ENCODE data around the gene AVPR1B.
A peak's percentile ranks its signal among the peaks of the same experiment; 100 is the strongest.

The AVPR1B gene

GRCh38 chr1:206127336-206127735 is 10.1 kb upstream of the AVPR1B start:
- no peaks in the 10 kb centered on the region for H3K79me2 ChIP-seq (ENCODE audit: control insufficient read depth, insufficient read depth, low read length)
- no peak overlapping the region for H3K4me3 ChIP-seq (ENCODE audit: low read length)
- no peaks in the 10 kb centered on the region for H3K4me1 ChIP-seq (ENCODE audit: control insufficient read depth, low read depth, low read length)
- H3K27ac ChIP-seq (ENCODE audit: low read depth, low read length) = no peak overlapping the region
- no peak overlapping the region for H2AK5ac ChIP-seq (ENCODE audit: low read length)
- no peak overlapping the region for H2BK5ac ChIP-seq (ENCODE audit: low read length)
- no peak for DNase-seq
- H3K4ac ChIP-seq (ENCODE audit: low read depth, low read length) = no peak overlapping the region
- no peaks in the 10 kb centered on the region for H3K79me1 ChIP-seq (ENCODE audit: low read length)
- no peak overlapping the region for H3K56ac ChIP-seq (ENCODE audit: low read length)
- no peak overlapping the region for H3K4me2 ChIP-seq (ENCODE audit: low read length)
- H3K36me3 ChIP-seq (ENCODE audit: control insufficient read depth, insufficient read depth, low read length) = no peaks in the 10 kb centered on the region
- no peak overlapping the region for H3K23ac ChIP-seq (ENCODE audit: low read length)
- H2BK15ac ChIP-seq (replicated peaks; ENCODE audit: low read depth) = no peak overlapping the region
- H2BK120ac ChIP-seq (ENCODE audit: low read depth, low read length) = no peak overlapping the region
- H3K27me3 ChIP-seq (ENCODE audit: insufficient read depth, low read length, poor library complexity) = no peaks in the 10 kb centered on the region
- no CpG with 5 or more reads among the region's 9 CpGs for WGBS (ENCODE audit: extremely low coverage, insufficient coverage, low lambda C conversion rate)
- H4K5ac ChIP-seq (ENCODE audit: low read length) = no peak overlapping the region
- no peak overlapping the region for H3K18ac ChIP-seq (ENCODE audit: low read length)
- no peak overlapping the region for H4K8ac ChIP-seq (ENCODE audit: low read depth, low read length)
- H3K9ac ChIP-seq (ENCODE audit: low read length) = no peak overlapping the region

- DNase-seq = no peak
- H2AK5ac ChIP-seq (ENCODE audit: low read length) = no peak overlapping the region
- no peak overlapping the region for H3K4me3 ChIP-seq (ENCODE audit: low read length)
- no peak overlapping the region for H4K8ac ChIP-seq (ENCODE audit: low read depth, low read length)
- no peaks in the 10 kb centered on the region for H3K4me1 ChIP-seq (ENCODE audit: control insufficient read depth, low read depth, low read length)
- no peak overlapping the region for H3K9ac ChIP-seq (ENCODE audit: low read length)
- H3K79me1 ChIP-seq (ENCODE audit: low read length) = no peaks in the 10 kb centered on the region
- H3K18ac ChIP-seq (ENCODE audit: low read length) = no peak overlapping the region
- H2BK15ac ChIP-seq (replicated peaks; ENCODE audit: low read depth) = no peak overlapping the region
- H2BK120ac ChIP-seq (ENCODE audit: low read depth, low read length) = no peak overlapping the region
- no peak overlapping the region for H3K4ac ChIP-seq (ENCODE audit: low read depth, low read length)
- WGBS (ENCODE audit: extremely low coverage, insufficient coverage, low lambda C conversion rate) = no CpG with 5 or more reads among the region's 1 CpG
- H2BK5ac ChIP-seq (ENCODE audit: low read length) = no peak overlapping the region
- no peaks in the 10 kb centered on the region for H3K79me2 ChIP-seq (ENCODE audit: control insufficient read depth, insufficient read depth, low read length)
- no peak overlapping the region for H3K27ac ChIP-seq (ENCODE audit: low read depth, low read length)
- H3K56ac ChIP-seq (ENCODE audit: low read length) = no peak overlapping the region
- H3K27me3 ChIP-seq (ENCODE audit: insufficient read depth, low read length, poor library complexity) = no peaks in the 10 kb centered on the region
- H4K5ac ChIP-seq (ENCODE audit: low read length) = no peak overlapping the region
- H3K36me3 ChIP-seq (ENCODE audit: control insufficient read depth, insufficient read depth, low read length) = no peaks in the 10 kb centered on the region
- no peak overlapping the region for H3K23ac ChIP-seq (ENCODE audit: low read length)
- H3K4me2 ChIP-seq (ENCODE audit: low read length) = no peak overlapping the region
These were observed 8.2 kb upstream of the AVPR1B start for GRCh38 chr1:206125346-206125745.

- Histone ChIP-seq H2BK120ac (ENCODE audit: low read depth, low read length) (no peak overlapping the region), H3K27me3 (ENCODE audit: insufficient read depth, low read length, poor library complexity) (no peaks in the 10 kb centered on the region), H3K27ac (ENCODE audit: low read depth, low read length) (no peak overlapping the region), H3K79me2 (ENCODE audit: control insufficient read depth, insufficient read depth, low read length) (no peaks in the 10 kb centered on the region), H2BK5ac (ENCODE audit: low read length) (no peak overlapping the region), H3K56ac (ENCODE audit: low read length) (no peak overlapping the region), H3K23ac (ENCODE audit: low read length) (no peak overlapping the region), H3K9ac (ENCODE audit: low read length) (no peak overlapping the region), H2AK5ac (ENCODE audit: low read length) (no peak overlapping the region), H2BK15ac (replicated peaks; ENCODE audit: low read depth) (no peak overlapping the region), H3K4me2 (ENCODE audit: low read length) (no peak overlapping the region), H3K36me3 (ENCODE audit: control insufficient read depth, insufficient read depth, low read length) (no peaks in the 10 kb centered on the region), H3K4ac (ENCODE audit: low read depth, low read length) (no peak overlapping the region), H4K5ac (ENCODE audit: low read length) (no peak overlapping the region), H4K8ac (ENCODE audit: low read depth, low read length) (no peak overlapping the region), H3K4me1 (ENCODE audit: control insufficient read depth, low read depth, low read length) (peaks cover 3% of the 10 kb centered on the region), H3K18ac (ENCODE audit: low read length) (no peak overlapping the region), H3K79me1 (ENCODE audit: low read length) (no peaks in the 10 kb centered on the region), H3K4me3 (ENCODE audit: low read length) (no peak overlapping the region)
- DNase-seq = no peak
These were observed 5.5 kb upstream of the AVPR1B start for GRCh38 chr1:206122686-206123085.

GRCh38 chr1:206121269-206121668 is 4.1 kb upstream of the AVPR1B start:
- Histone ChIP-seq H3K18ac (ENCODE audit: low read length) (no peak overlapping the region), H3K23ac (ENCODE audit: low read length) (no peak overlapping the region), H3K4ac (ENCODE audit: low read depth, low read length) (no peak overlapping the region), H4K8ac (ENCODE audit: low read depth, low read length) (no peak overlapping the region), H2BK15ac (replicated peaks; ENCODE audit: low read depth) (no peak overlapping the region), H3K27ac (ENCODE audit: low read depth, low read length) (no peak overlapping the region), H2BK5ac (ENCODE audit: low read length) (no peak overlapping the region), H3K4me1 (ENCODE audit: control insufficient read depth, low read depth, low read length) (peaks cover 3% of the 10 kb centered on the region), H2BK120ac (ENCODE audit: low read depth, low read length) (no peak overlapping the region), H3K4me2 (ENCODE audit: low read length) (no peak overlapping the region), H3K36me3 (ENCODE audit: control insufficient read depth, insufficient read depth, low read length) (no peaks in the 10 kb centered on the region), H3K4me3 (ENCODE audit: low read length) (no peak overlapping the region), H3K79me1 (ENCODE audit: low read length) (no peaks in the 10 kb centered on the region), H3K79me2 (ENCODE audit: control insufficient read depth, insufficient read depth, low read length) (no peaks in the 10 kb centered on the region), H3K27me3 (ENCODE audit: insufficient read depth, low read length, poor library complexity) (no peaks in the 10 kb centered on the region), H4K5ac (ENCODE audit: low read length) (no peak overlapping the region), H3K56ac (ENCODE audit: low read length) (no peak overlapping the region), H3K9ac (ENCODE audit: low read length) (no peak overlapping the region), H2AK5ac (ENCODE audit: low read length) (no peak overlapping the region)
- WGBS (ENCODE audit: extremely low coverage, insufficient coverage, low lambda C conversion rate) = no CpG with 5 or more reads among the region's 1 CpG
- no peak for DNase-seq

GRCh38 chr1:206120406-206120805 is 3.2 kb upstream of the AVPR1B start:
- no peak overlapping the region for H2AK5ac ChIP-seq (ENCODE audit: low read length)
- H3K56ac ChIP-seq (ENCODE audit: low read length) = no peak overlapping the region
- no peak for DNase-seq
- no peak overlapping the region for H4K5ac ChIP-seq (ENCODE audit: low read length)
- H2BK5ac ChIP-seq (ENCODE audit: low read length) = no peak overlapping the region
- H3K4me3 ChIP-seq (ENCODE audit: low read length) = no peak overlapping the region
- H3K79me1 ChIP-seq (ENCODE audit: low read length) = no peaks in the 10 kb centered on the region
- no peaks in the 10 kb centered on the region for H3K36me3 ChIP-seq (ENCODE audit: control insufficient read depth, insufficient read depth, low read length)
- peaks cover 3% of the 10 kb centered on the region for H3K4me1 ChIP-seq (ENCODE audit: control insufficient read depth, low read depth, low read length)
- H3K79me2 ChIP-seq (ENCODE audit: control insufficient read depth, insufficient read depth, low read length) = no peaks in the 10 kb centered on the region
- no peak overlapping the region for H2BK15ac ChIP-seq (replicated peaks; ENCODE audit: low read depth)
- H3K4me2 ChIP-seq (ENCODE audit: low read length) = no peak overlapping the region
- H3K9ac ChIP-seq (ENCODE audit: low read length) = no peak overlapping the region
- H3K23ac ChIP-seq (ENCODE audit: low read length) = no peak overlapping the region
- no peak overlapping the region for H3K27ac ChIP-seq (ENCODE audit: low read depth, low read length)
- H3K27me3 ChIP-seq (ENCODE audit: insufficient read depth, low read length, poor library complexity) = no peaks in the 10 kb centered on the region
- H3K18ac ChIP-seq (ENCODE audit: low read length) = no peak overlapping the region
- H4K8ac ChIP-seq (ENCODE audit: low read depth, low read length) = no peak overlapping the region
- H2BK120ac ChIP-seq (ENCODE audit: low read depth, low read length) = no peak overlapping the region
- no peak overlapping the region for H3K4ac ChIP-seq (ENCODE audit: low read depth, low read length)

GRCh38 chr1:206116873-206117150 is 376 bp downstream of the AVPR1B start:
- Histone ChIP-seq H4K5ac (ENCODE audit: low read length) (no peak overlapping the region), H3K4me3 (ENCODE audit: low read length) (peak overlapping the region; percentile 24), H3K9ac (ENCODE audit: low read length) (peak overlapping the region; percentile 44), H2AK5ac (ENCODE audit: low read length) (no peak overlapping the region), H3K79me2 (ENCODE audit: control insufficient read depth, insufficient read depth, low read length) (no peaks in the 10 kb centered on the region), H3K27ac (ENCODE audit: low read depth, low read length) (no peak overlapping the region), H3K56ac (ENCODE audit: low read length) (peak overlapping the region; percentile 60), H3K36me3 (ENCODE audit: control insufficient read depth, insufficient read depth, low read length) (no peaks in the 10 kb centered on the region), H3K4me1 (ENCODE audit: control insufficient read depth, low read depth, low read length) (peaks cover 3% of the 10 kb centered on the region), H4K8ac (ENCODE audit: low read depth, low read length) (no peak overlapping the region), H3K79me1 (ENCODE audit: low read length) (no peaks in the 10 kb centered on the region), H3K4me2 (ENCODE audit: low read length) (peak overlapping the region; percentile 85), H3K4ac (ENCODE audit: low read depth, low read length) (no peak overlapping the region), H3K27me3 (ENCODE audit: insufficient read depth, low read length, poor library complexity) (no peaks in the 10 kb centered on the region), H2BK120ac (ENCODE audit: low read depth, low read length) (no peak overlapping the region), H2BK5ac (ENCODE audit: low read length) (no peak overlapping the region), H2BK15ac (replicated peaks; ENCODE audit: low read depth) (no peak overlapping the region), H3K23ac (ENCODE audit: low read length) (no peak overlapping the region), H3K18ac (ENCODE audit: low read length) (no peak overlapping the region)
- no CpG with 5 or more reads among the region's 5 CpGs for WGBS (ENCODE audit: extremely low coverage, insufficient coverage, low lambda C conversion rate)
- DNase-seq = no peak
